ENCODE measurements around the gene CKAP2L. TPM values are rescaled to one million over a fixed set of nuclear protein-coding genes. Genes with fewer than 3 reads are reported as not detected.

The CKAP2L gene
- total RNA-seq, 1 experiment from 2014 or later = 23.3 TPM

GRCh38 chr2:112751451-112752197 is 12.8 kb downstream of the CKAP2L start:
- Mint-ChIP-seq H3K36me3 (ENCODE audit: insufficient read depth in 1 of 3, low read depth in 3 of 3) (peaks cover 16 to 62% (median 56%) of the 10 kb centered on the region in 3 experiments; a peak in 6 of 7 replicates), H3K27ac (no peak overlapping the region), H3K4me1 (peaks cover 2 to 6% of the 10 kb centered on the region in 2 experiments; a peak in 3 of 4 replicates), H3K9me3 (no peaks in the 10 kb centered on the region), H3K4me3 (no peak overlapping the region), H3K27me3 (ENCODE audit: low read depth) (no peaks in the 10 kb centered on the region)
- H3K4me2 ChIP-seq (ENCODE audit: insufficient read depth, insufficient read length, low read length) = no peak overlapping the region
- no peaks in the 10 kb centered on the region for H3K9me3 ChIP-seq (ENCODE audit: control insufficient read depth, low read depth, low read length)
- no peak for TF ChIP-seq CTCF (conservative IDR thresholded peaks at IDR 0.05)
- H3K9ac ChIP-seq (ENCODE audit: extremely low read depth, insufficient read length, low read length) = no peak overlapping the region
- peaks cover 3% of the 10 kb centered on the region for H3K79me1 ChIP-seq (ENCODE audit: insufficient read depth, low read depth, low read length, poor library complexity, severe bottlenecking)
- no peak overlapping the region for H2AK5ac ChIP-seq (ENCODE audit: insufficient read length, low read length)
- H3K27me3 ChIP-seq (ENCODE audit: insufficient read depth, low read length) = no peaks in the 10 kb centered on the region
- no peak overlapping the region for H3K23ac ChIP-seq (ENCODE audit: insufficient read length, low read depth, low read length)
- no peaks in the 10 kb centered on the region; the same call in 1 of the 2 replicates for H3K4me1 ChIP-seq (ENCODE audit: insufficient read depth, low read length)
- H4K5ac ChIP-seq (ENCODE audit: insufficient read length, low read depth, low read length) = no peak overlapping the region
- H3K14ac ChIP-seq (ENCODE audit: insufficient read depth, low read length) = no peak overlapping the region
- no peaks in the 10 kb centered on the region for H3K23me2 ChIP-seq (ENCODE audit: insufficient read length, low read depth, low read length, poor library complexity, severe bottlenecking)
- no peak overlapping the region for H3K4ac ChIP-seq (ENCODE audit: low read depth, low read length)
- H2BK12ac ChIP-seq (ENCODE audit: insufficient read length, low read depth, low read length) = no peak overlapping the region
- no peak overlapping the region for H3K27ac ChIP-seq (ENCODE audit: insufficient read length, low read depth, low read length)
- no peaks in the 10 kb centered on the region for H4K20me1 ChIP-seq (ENCODE audit: control insufficient read depth, insufficient read depth, insufficient read length)
- no peak overlapping the region for H3K18ac ChIP-seq (ENCODE audit: insufficient read length, low read depth, low read length)
- H2AFZ ChIP-seq (ENCODE audit: low read length) = no peak overlapping the region
- H2BK15ac ChIP-seq (ENCODE audit: low read depth, low read length) = no peak overlapping the region
- no peak overlapping the region for H4K91ac ChIP-seq (ENCODE audit: insufficient read length, low read depth, low read length)
- H2BK20ac ChIP-seq (ENCODE audit: low read depth, low read length, poor library complexity, severe bottlenecking) = no peak overlapping the region
- H3K79me2 ChIP-seq (ENCODE audit: insufficient read depth, low read length) = no peaks in the 10 kb centered on the region
- no peak for DNase-seq
- H3K56ac ChIP-seq (ENCODE audit: insufficient read length, low read depth, low read length) = no peak overlapping the region
- no peak overlapping the region for H3T11ph ChIP-seq (ENCODE audit: low read length)
- no peak overlapping the region for H4K8ac ChIP-seq (replicated peaks; ENCODE audit: insufficient read length, low read depth, low read length)
- H2BK120ac ChIP-seq (ENCODE audit: low read depth, low read length, poor library complexity, severe bottlenecking) = no peak overlapping the region
- H2BK5ac ChIP-seq (ENCODE audit: insufficient read length, low read length) = no peak overlapping the region
